Activated CD4-positive, alpha-beta T cell treated with anti-CD3 and anti-CD28 coated beads for 24 hours (primary cell): ENCODE measurements around the gene BRD9.

Source experiments
- DNase-seq, 2 donors: peaks; one replicate each; pipeline ENCODE4 v3.0.0-alpha.2; 2020; ENCODE audit warnings: low read depth in 2 of 2

The BRD9 gene

GRCh38 chr5:878125-878524 is 14.5 kb downstream of the BRD9 start:
- no peak for DNase-seq

- no peak for DNase-seq
Observed at GRCh38 chr5:876398-877365, 15.9 kb downstream of the BRD9 start.

GRCh38 chr5:875931-876330 is 16.7 kb downstream of the BRD9 start:
- no peak for DNase-seq

GRCh38 chr5:873328-873727 is 19.3 kb downstream of the BRD9 start:
- DNase-seq = no peak

DNA sequence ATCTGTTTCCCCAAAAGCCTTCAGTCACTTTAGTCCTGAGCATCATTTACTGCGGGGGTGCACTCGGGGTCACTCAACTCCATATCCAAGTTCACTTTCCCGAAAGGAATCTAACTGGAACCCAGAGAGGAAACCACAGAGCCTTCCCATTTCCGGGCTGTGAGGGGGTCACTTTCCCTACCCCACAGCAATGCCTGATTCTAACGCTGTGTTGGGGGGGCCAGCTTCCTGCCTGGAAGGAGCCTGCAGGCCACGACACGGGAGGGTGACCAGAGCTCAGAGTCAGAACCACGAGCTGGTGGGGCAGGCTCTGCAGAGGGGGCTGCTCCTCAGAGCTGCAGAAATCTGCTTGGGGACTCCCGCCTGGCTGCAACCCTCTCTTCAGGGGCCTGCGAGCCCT is 20.3 kb downstream of the BRD9 start:
- DNase-seq = no peak

DNA sequence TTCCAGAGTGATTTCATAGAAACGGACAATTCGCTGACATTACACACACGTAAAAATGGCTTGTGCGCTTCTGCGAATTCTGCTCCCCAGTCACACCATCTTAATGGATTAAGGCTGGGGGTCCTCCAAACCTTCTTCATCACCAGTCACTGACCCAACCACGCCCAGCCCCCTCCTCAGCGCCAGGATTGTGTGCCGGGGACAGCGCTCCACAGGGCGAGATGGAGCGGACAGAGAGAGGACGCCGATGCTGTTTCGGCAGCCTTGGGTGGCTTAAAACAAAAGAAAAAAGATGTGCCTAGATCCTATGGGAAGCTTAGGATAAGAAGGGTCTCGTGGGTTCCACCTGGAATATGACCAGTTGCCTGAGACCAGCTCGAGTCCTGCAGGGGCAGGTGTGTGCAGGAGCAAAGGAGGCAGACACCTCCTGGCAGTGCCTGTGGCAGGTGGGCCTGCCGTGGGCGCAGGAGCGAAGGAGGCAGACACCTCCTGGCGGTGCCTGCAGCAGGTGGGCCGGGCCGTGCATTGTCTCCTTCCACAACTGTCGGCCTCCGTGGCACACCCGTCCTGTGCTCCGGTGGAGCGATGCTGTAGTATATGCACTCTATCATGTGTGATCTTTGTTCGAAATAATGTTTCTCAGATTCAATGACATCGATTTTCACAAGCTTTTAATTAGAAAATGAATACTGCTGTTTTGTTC is 20.9 kb downstream of the BRD9 start:
- no peak for DNase-seq

DNA sequence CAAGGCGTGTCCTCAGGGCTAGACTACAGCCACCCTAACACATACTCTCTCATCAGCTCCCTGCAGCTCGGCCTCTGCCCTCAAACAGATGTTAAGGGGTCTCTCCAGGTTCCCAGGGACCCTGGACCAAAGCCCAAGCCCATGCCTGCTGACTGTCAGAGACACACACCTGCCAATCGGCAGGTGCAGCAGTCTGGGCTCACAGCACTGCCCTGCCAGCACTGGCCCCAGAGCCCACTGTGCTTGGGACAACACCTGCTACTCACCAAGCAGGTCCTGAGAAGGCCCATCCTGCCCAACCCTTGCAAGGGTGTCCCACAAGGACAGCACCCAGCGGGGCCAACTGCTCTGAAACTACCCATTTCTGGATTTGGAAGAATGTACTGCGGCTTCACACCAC is 21.6 kb downstream of the BRD9 start:
- DNase-seq = no peak

DNA sequence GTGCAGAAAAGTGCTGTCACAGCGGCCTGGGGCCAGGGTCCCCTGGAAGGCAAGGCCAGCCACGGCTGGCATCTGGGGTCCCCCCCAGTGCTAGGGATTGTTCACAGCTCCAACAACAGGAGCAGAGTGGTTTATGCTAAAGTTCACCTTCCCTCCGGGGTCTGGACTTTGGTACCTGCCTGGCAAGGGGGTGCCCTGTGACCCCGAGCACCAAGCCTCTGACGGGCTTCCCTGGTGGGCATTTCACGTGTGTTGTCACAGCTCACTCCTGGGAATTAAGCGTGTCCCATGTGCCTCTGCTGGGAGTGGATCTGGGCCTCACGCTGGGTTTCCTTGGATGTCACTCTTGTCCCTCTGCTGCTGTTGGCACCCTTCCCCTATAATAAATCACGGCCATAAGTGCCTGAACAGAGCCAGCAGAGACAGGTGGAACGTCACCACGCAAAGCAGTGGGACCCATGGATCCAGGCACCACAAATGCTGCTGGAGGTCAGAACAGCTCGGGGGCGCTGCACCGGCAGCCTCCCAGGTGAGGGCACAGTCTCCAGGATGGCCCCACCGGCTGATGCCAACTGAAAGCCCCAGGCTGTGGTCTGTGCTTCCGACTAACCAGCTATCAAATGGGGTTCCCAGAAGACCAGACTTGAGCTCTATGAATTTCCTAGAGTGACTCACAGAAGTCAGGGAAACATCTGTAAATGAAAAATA is 24.0 kb downstream of the BRD9 start:
- no peak for DNase-seq

GRCh38 chr5:867300-867870 is 25.2 kb downstream of the BRD9 start:
- DNase-seq = no peak

DNA sequence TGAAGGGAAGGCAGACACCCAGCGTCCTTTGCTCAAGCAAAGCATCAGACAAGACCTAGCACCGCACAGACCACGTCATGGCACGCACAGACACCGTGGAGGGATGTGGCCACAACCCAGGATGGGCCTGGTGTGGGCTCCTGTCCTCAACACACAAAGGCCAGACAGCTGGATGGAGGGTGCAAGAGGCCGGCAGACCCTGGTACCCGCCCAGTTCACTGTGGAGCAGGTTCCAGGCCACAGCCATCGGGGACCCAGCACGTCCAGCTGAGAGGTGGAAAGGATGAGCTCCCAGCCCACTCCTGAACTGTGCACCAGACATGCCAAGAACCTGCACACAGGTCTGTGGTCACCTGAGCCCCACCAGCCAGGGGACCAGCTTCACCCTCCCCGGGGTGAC is 26.8 kb downstream of the BRD9 start:
- no peak for DNase-seq

- no peak for DNase-seq
Observed at GRCh38 chr5:865168-865521, 27.5 kb downstream of the BRD9 start.

DNA sequence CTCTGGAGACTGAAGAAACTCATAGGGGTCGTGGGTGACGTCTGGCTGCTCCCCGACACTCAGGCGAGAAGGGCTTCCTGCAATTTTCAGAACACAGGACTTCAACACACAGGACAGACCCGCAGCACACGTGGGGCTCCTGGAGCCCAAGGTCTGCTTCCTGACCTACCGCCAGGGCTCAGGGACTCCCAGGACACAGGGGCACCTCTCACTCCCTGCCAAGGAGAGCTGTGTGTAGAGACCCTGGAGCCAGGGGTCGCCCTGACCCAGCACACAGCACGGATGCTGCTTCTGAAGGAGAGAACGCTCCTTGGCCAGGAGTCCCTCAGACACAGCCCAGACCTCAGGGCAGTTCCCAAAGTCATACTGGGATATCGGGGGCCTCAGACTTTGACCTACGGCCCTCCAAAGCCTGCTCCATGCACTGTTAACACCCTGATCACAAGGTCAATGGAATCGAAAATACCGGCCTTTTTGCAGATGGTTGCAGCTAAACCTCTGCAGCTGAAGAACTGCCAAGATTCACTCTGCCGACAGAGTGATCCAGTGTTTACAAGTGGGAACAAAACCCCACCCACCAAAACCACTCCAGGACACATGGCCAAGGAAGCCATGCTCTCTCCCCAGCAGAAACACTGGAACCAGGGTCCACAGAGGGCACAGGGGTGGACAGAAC is 28.0 kb downstream of the BRD9 start:
- no peak for DNase-seq

DNA sequence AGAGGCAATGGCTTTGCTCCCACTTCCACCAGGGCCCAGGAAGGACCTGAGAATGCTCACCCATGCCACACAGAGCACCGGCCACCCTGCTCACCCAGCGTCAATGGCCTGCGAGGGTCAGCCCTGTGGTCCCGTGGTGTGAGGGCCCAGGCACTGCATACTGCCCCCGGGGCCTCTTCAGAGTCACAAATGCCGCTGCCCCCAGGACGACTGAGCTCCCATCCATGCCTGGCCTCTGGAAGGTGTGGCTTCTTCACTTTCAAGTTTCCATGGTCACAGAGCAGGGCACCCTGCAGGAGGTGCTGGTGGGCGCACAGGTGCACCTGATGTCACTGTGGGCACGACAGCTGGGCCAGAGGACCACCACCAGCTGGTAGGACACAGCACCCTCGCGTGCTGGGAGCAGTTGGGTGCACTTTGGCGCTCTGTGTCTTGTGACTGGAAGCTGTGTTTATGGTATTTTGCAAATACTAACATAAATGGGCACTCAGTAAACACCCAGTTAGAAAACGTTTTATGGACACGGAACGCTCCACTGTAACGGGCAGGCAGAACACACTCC is 29.3 kb downstream of the BRD9 start:
- DNase-seq = no peak

DNA sequence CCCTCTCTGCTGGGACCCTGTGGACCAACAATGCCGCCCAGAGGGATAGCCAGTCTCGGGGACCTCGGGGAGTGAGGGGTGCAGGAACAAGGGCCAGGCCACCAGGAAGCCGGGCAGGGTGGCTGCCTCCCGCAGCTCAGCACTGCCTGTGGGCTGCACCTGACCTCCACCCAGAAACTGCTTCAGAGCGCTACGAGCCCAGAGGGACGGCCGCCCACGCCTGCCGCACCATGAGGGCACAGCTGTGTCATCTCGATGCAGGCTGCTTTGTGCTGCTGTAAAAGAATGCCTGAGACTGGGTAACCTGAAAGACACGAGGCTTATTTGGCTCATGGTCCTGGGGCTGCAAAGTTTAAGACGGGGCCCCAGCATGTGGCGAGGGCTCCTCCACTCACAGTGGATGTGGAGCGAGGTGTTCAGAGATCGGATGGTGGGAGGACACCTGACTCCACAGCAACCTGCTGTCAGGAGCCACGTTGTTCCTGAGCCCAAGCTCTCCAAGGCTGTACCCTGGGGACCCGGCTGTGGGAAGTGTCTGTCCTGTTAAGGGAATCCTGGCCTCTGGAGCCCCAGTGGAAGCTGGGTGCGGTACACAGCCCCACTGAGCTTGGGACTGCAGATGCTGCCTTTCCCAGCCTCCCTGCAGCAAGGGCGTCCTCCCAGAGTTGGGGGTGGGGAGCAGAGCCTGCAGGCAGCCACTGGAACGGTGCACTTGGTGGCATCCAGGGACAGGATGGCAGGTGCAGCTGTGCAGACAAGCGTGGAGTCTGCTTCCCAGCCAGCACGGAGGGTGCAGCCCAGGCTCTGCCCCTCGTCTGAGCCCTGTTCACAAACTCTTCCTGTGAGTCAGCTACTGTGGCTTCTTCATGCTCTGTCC is 30.0 kb downstream of the BRD9 start:
- no peak for DNase-seq

DNA sequence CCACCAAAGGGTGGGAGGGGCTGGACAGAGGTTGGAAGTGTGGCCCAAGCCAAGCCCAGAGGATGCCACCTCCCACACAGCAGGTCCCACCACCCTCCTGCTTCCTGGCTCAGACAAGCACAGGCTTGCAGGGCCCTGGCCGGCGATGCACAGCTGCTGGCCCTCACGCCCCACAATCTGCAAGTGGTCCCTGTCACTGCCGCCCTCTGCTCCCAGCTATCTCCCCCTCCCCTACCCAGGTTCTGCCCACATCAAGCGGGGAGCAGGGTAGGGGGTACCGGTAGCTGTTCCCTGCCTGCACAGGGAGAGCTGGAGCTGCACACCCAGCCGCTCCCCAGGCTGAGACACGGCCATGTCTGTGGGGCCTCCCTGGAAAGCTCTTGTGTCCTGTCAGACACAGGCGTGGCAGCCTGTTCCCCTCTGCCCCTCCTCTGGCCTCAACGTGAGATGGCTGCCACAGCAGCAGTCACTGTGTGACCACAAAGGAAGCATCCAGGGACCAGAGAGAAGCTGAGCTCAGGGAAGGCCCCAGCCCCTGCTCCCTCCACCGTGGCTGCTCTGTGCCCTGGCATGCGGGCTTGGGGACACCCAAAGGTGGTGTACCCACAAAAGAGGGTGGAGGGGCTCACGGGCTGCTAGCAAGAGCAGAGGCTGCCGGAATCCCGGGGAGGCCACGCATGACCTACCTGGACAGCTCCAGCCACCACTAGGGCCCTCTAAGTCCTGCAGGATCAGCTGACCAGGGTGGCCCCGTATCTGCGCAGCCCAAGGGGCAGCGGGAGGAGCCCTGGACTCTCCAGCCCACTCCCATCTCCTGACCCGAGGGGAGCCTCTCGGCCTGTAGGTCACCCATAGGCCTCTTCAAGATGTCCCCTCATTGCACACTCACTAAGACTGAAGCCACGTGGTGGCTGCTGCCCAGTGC is 30.9 kb downstream of the BRD9 start:
- no peak for DNase-seq

GRCh38 chr5:860506-861150 is 32.0 kb downstream of the BRD9 start:
- DNase-seq = no peak

GRCh38 chr5:859798-860296 is 32.8 kb downstream of the BRD9 start:
- no peak for DNase-seq

DNA sequence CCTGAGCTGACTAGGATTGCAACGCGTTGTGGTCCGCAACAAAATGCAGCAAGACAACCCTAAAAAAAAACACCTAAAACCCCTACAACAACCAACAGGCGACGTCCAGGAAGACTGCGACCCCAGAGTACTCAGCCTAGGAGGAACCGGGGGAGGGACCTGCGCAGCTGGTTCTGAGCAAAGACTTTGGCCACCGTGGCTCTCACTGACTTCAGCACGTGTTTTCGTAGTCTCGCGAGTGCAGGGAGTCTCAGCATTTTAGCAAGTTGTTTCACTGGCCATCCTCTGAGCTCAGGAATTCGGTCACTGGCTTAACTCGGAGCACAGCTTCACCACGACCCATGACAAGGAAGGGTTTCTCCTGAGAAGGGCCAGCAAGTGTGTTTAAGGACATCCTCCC is 33.2 kb downstream of the BRD9 start:
- no peak for DNase-seq

DNA sequence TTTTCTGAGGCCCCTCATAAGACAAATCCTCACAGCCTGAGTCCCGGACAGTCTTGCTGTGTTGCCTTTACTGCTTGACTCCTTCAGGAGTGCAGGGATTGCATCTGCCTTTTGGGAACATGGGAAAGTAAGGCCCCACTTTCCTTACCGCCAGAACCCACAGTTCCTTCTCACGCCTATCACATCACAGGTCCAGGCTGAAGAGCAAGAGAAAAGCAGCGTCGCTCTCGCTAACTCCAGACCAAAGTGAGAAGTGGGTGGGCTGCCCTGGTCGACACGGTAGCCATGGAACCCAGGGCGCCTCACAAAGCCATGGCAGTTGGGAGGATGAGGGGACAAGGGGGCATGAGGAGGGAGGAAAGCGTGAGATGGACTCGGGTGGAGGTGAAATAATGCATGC is 33.9 kb downstream of the BRD9 start:
- DNase-seq = no peak
